Fibroblast of lung (primary cell): Measurements from ENCODE around the gene MRPS18A. TPM values are rescaled to one million over a fixed set of nuclear protein-coding genes. Genes with fewer than 3 reads are reported as not detected.

Experiments
- DNase-seq, 2 donors: peaks; one replicate each; pipeline versions ENCODE4 v3.0.0 to v3.0.0-alpha.2; 2010; ENCODE audit warnings: low read depth in 2 of 2
- H2AFZ ChIP-seq: 2 replicates; pipeline ENCODE4 v1.5.1; 2012; ENCODE audit warnings: low read length, control low read depth, inconsistent platforms
- H3K27ac ChIP-seq: 2 replicates; pipeline ENCODE4 v1.5.1; 2011; ENCODE audit warnings: low read length, control low read depth; ENCODE audit not compliant: insufficient read depth
- H3K27me3 ChIP-seq: 2 replicates; pipeline ENCODE4 v1.5.1; 2011; ENCODE audit warnings: mild to moderate bottlenecking, low read length; ENCODE audit not compliant: control insufficient read depth, insufficient read depth
- H3K36me3 ChIP-seq: 2 replicates; pipeline ENCODE4 v1.5.1; 2011; ENCODE audit warnings: low read length; ENCODE audit not compliant: control insufficient read depth, insufficient read depth
- H3K4me1 ChIP-seq: 2 replicates; pipeline ENCODE4 v1.5.1; 2011; ENCODE audit warnings: low read length; ENCODE audit not compliant: control insufficient read depth, insufficient read depth; ENCODE audit errors: extremely low read depth
- H3K4me2 ChIP-seq: 2 replicates; pipeline ENCODE4 v1.5.1; 2011; ENCODE audit warnings: low read length, control low read depth; ENCODE audit not compliant: insufficient read depth; ENCODE audit errors: extremely low read depth
- H3K4me3 ChIP-seq, 4 experiments: fragments of 200-600 bp in 1 of 4; sonication (generic) in 1 of 4; replicated peaks in 1 of 4; 2 replicates each; pipeline ENCODE4 v1.5.1; 2011 to 2016; ENCODE audit warnings: low read length in 4 of 4, low read depth in 3 of 4, mild to moderate bottlenecking in 3 of 4, control low read depth in 2 of 4, inconsistent platforms in 1 of 4, mixed read lengths in 1 of 4; ENCODE audit not compliant: insufficient read depth in 1 of 4; ENCODE audit errors: control extremely low read depth in 1 of 4
- H3K79me2 ChIP-seq: 2 replicates; pipeline ENCODE4 v1.5.1; 2012; ENCODE audit warnings: mild to moderate bottlenecking, low read length, inconsistent platforms; ENCODE audit not compliant: control insufficient read depth, insufficient read depth
- H3K9ac ChIP-seq: 2 replicates; pipeline ENCODE4 v1.5.1; 2011; ENCODE audit warnings: mild to moderate bottlenecking, low read length, control low read depth; ENCODE audit not compliant: insufficient read depth
- H3K9me3 ChIP-seq: 2 replicates; pipeline ENCODE4 v1.5.1; 2012; ENCODE audit warnings: low read depth, low read length; ENCODE audit not compliant: control insufficient read depth, insufficient read depth
- H4K20me1 ChIP-seq: 2 replicates; pipeline ENCODE4 v1.5.1; 2011; ENCODE audit warnings: low read length; ENCODE audit not compliant: control insufficient read depth, insufficient read depth; ENCODE audit errors: extremely low read depth
- CTCF ChIP-seq, 2 donors: IDR thresholded peaks in 1 of 2; conservative IDR thresholded peaks in 1 of 2; 1 replicate in 1 of 2; 2 replicates in 1 of 2; pipeline ENCODE4 v1.5.1; 2011 to 2012; ENCODE audit warnings: low read length in 2 of 2, control low read depth in 1 of 2, inconsistent platforms in 1 of 2, low read depth in 1 of 2, mild to moderate bottlenecking in 1 of 2
- EZH2 ChIP-seq: IDR thresholded peaks from 2 replicates; pipeline ENCODE4 v1.5.1; 2012; ENCODE audit warnings: low read length, control low read depth, mild to moderate bottlenecking; ENCODE audit errors: missing control alignments
- polyA plus RNA-seq, 2 donors: library from polyadenylated mRNA; depleted of rRNA in 1 of 2; stranded (reverse) in 1 of 2; unstranded in 1 of 2; fragments of >200 nt; gene quantifications; 2 replicates each; pipeline ENCODE4 v1.2.1, GENCODE V29; 2011 to 2012; ENCODE audit warnings: missing spikeins in 1 of 2
- total RNA-seq: library from RNA; depleted of rRNA; stranded (reverse); fragments of >200 nt; gene quantifications from 2 replicates; pipeline ENCODE4 v1.2.1, GENCODE V29; 2014

Gene MRPS18A
- total and polyA plus RNA-seq, 2 donors (not counting 1 experiment from before 2014, with no cell fraction given), result 31.8 to 42.1 TPM

GRCh38 chr6:43735642-43736199 lies 48.1 kb upstream of the MRPS18A start:
- H3K9me3 ChIP-seq, result no peaks in the 10 kb centered on the region
- H2AFZ ChIP-seq, result no peak overlapping the region
- no peaks in the 10 kb centered on the region for H4K20me1 ChIP-seq
- no peak overlapping the region for H3K27ac ChIP-seq
- no peak overlapping the region for H3K9ac ChIP-seq
- TF ChIP-seq CTCF (conservative IDR thresholded peaks at IDR 0.05 in 1 of 2, IDR thresholded peaks at IDR 0.05 in 1 of 2; ENCODE audit: low read depth in 1 of 2, low read length in 2 of 2) (no peak), EZH2 (no peak)
- no peaks in the 10 kb centered on the region for H3K79me2 ChIP-seq
- H3K4me3 ChIP-seq, result no peak overlapping the region
- H3K36me3 ChIP-seq, result no peaks in the 10 kb centered on the region
- no peak for DNase-seq
- H3K27me3 ChIP-seq, result peaks cover 4% of the 10 kb centered on the region
- no peaks in the 10 kb centered on the region for H3K4me1 ChIP-seq
- no peak overlapping the region for H3K4me2 ChIP-seq

GRCh38 chr6:43734294-43734665 lies 46.7 kb upstream of the MRPS18A start:
- H3K4me3 ChIP-seq, result no peak overlapping the region
- TF ChIP-seq EZH2 (no peak), CTCF (conservative IDR thresholded peaks at IDR 0.05 in 1 of 2, IDR thresholded peaks at IDR 0.05 in 1 of 2; ENCODE audit: low read depth in 1 of 2, low read length in 2 of 2) (no peak)
- no peak overlapping the region for H2AFZ ChIP-seq
- no peaks in the 10 kb centered on the region for H4K20me1 ChIP-seq
- DNase-seq, result no peak
- peaks cover 4% of the 10 kb centered on the region for H3K27me3 ChIP-seq
- H3K27ac ChIP-seq, result no peak overlapping the region
- no peaks in the 10 kb centered on the region for H3K36me3 ChIP-seq
- H3K9me3 ChIP-seq, result no peaks in the 10 kb centered on the region
- no peak overlapping the region for H3K9ac ChIP-seq
- H3K79me2 ChIP-seq, result no peaks in the 10 kb centered on the region
- no peaks in the 10 kb centered on the region for H3K4me1 ChIP-seq
- no peak overlapping the region for H3K4me2 ChIP-seq

GRCh38 chr6:43733471-43734293 lies 46.1 kb upstream of the MRPS18A start:
- Histone ChIP-seq H3K27ac (no peak overlapping the region), H3K27me3 (peaks cover 4% of the 10 kb centered on the region), H3K79me2 (no peaks in the 10 kb centered on the region), H3K9me3 (no peaks in the 10 kb centered on the region), H3K4me3 (no peak overlapping the region), H2AFZ (no peak overlapping the region), H3K4me2 (no peak overlapping the region), H3K4me1 (no peaks in the 10 kb centered on the region), H3K9ac (no peak overlapping the region), H4K20me1 (no peaks in the 10 kb centered on the region), H3K36me3 (no peaks in the 10 kb centered on the region)
- no peak for DNase-seq
- no peak for TF ChIP-seq CTCF (conservative IDR thresholded peaks at IDR 0.05 in 1 of 2, IDR thresholded peaks at IDR 0.05 in 1 of 2; ENCODE audit: low read depth in 1 of 2, low read length in 2 of 2)
- no peak for TF ChIP-seq EZH2
